ENCODE data around the gene POU2AF2.

Gene POU2AF2

DNA sequence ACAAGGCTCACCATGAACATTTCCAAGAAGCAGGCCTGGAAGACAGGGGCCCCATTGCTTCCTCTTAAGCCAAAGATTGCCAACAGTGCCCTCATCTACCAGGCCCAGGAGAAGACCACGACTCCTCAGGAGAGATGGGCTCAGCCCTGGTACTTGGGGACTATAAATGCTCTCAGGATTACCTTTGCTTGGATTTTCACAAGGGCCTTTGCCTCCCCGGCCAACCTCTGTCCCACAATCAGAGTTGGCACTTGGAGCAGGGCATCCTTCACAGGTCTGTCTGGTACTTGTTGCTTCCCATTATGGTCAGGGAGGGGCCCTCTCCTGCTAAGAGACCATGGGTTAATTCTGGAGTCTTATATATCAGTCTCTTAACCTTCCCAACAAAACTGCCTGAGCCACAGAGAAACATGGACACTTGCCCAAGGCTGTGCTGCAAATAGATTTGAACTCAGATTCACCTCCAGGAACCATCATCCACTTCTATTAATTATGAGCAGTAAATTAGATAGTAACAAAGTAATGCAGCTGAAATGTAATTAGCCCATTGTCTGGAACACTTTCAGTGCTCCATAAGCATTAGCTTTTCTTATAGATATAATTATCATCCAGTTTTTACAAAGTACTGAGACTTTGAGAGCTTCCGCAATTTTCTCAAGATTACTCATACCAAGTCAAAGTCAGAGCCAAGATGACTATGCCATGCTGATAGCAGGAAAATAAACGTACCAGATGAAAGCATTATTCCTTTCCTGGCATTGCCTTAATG, 86.4 kb downstream of the POU2AF2 start:
- DNase-seq (ENCODE audit: low spot score) = no peak

DNA sequence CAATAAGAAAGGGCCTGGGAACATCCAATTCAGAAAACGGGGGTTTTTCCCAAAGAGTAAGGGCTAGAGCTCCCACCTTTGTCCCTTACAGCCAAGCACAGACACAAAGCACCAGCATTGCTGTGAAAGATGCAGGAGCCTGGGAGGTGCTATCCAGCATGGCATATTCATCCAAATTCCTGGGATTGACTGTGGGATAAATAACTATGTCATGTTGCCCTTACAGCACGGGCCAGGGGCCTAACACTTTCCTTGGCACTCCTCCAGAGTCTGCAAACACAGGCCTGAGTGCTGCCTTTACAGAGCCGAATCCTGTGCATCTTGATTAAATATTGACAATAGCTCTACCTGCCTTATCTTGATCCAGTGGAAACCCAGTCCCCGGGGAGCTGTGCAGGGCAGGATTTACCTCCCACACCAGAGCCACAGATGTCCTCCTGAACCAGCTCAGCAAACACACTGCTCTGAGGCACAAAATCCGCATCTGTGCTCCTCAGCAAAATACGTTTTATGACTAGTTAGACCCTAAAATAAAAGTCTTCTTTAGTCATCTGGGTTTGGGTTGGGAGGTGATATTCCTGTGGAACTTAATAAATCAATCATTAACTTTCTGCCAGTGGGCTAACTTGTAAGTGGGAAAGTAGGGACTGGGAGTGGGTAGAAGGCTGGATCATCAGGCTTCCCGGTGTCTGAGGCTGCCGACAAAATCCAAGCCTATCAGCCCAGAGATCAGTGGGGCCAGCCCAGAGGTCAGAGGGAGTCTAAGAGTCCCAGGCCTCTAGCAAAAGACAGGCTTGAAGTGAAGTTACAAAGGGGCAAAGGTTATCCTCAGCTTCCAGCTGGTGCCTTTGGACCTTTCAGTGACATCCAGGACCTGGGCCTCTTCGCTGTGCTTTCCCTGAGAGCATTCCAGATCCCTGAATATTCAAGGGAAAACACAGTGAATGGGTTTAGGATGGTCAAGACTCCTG, 89.3 kb downstream of the POU2AF2 start:
- no peak for DNase-seq (ENCODE audit: low spot score)

DNA sequence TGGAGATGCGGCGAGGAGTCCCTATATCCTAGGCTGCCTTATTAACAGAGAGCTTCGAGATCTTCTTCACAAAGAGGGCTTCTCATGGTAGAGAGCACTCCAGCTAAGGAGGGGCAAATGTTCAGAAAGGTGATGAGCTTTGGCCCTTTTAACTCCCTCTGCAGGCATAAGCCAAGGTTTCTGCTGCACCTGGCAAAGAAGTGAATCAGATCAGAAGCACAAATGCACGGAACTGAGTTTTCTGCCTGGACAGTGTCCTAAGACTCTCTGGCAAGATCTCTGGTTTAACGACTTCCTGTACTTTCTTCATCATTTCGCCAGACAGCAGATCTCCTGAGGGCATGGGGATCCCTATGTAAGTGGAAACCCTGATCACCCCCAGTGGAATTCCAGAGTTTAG, 90.0 kb downstream of the POU2AF2 start:
- DNase-seq (ENCODE audit: low spot score) = no peak

All from ecto neural progenitor cell (in vitro differentiated cells).